SK-N-SH (cell line): Measurements from ENCODE around the gene VPS16. TPM values are rescaled to one million over a fixed set of nuclear protein-coding genes. Genes with fewer than 3 reads are reported as not detected.

ENCODE experiments used
- CTCF ChIA-PET: fragments of 300-600, 350-600 bp; formaldehyde crosslinking; extraction: SDS; loops from one replicate; lab custom pipeline; 2021; lab: Yijun Ruan, JAX
- POLR2A ChIA-PET: fragments of 350-600 bp; sonication (Branson Sonifier 250); formaldehyde crosslinking; extraction: SDS; loops from one replicate; lab custom pipeline; 2020; ENCODE audit warnings: antibody characterized with exemption, inconsistent platforms; lab: Yijun Ruan, JAX
- DNase-seq: peaks from one replicate; pipeline ENCODE4 v3.0.0; 2012
- H2AFZ ChIP-seq: fragments of 200-600 bp; sonication (generic); 2 replicates; pipeline ENCODE4 v1.8.1; 2016; ENCODE audit warnings: antibody characterized with exemption, mild to moderate bottlenecking, low read depth
- H3F3A ChIP-seq: fragments of 200-600 bp; sonication (generic); replicated peaks from 2 replicates; pipeline ENCODE3; 2016; ENCODE audit warnings: antibody characterized with exemption, mild to moderate bottlenecking; ENCODE audit not compliant: insufficient read depth
- H3K27ac ChIP-seq, 2 experiments: fragments of 200-500 bp in 1 of 2; fragments of 200-600 bp in 1 of 2; sonication (Bioruptor generic) in 1 of 2; sonication (generic), shearing (Covaris generic) in 1 of 2; 2 replicates each; pipeline versions ENCODE4 v1.5.1 to v1.6.1; 2014 to 2016; ENCODE audit warnings: low read depth in 2 of 2, inconsistent platforms in 1 of 2, low read length in 1 of 2, mild to moderate bottlenecking in 1 of 2, mixed read lengths in 1 of 2
- H3K27me3 ChIP-seq: fragments of 200-600 bp; sonication (generic), shearing (Covaris generic); 2 replicates; pipeline ENCODE4 v1.6.1; 2016; ENCODE audit warnings: mixed run types; ENCODE audit not compliant: insufficient read depth
- H3K36me3 ChIP-seq, 2 experiments: fragments of 200-500 bp in 1 of 2; fragments of 200-600 bp in 1 of 2; sonication (Bioruptor generic) in 1 of 2; sonication (generic) in 1 of 2; replicated peaks in 1 of 2; 2 replicates each; pipeline versions ENCODE3 to v1.5.1; 2014 to 2016; ENCODE audit warnings: low read length in 1 of 2, mild to moderate bottlenecking in 1 of 2; ENCODE audit not compliant: insufficient read depth in 2 of 2, control insufficient read depth in 1 of 2
- H3K4me1 ChIP-seq, 2 experiments: fragments of 200-500 bp in 1 of 2; fragments of 200-600 bp in 1 of 2; sonication (Bioruptor generic) in 1 of 2; sonication (generic), shearing (Covaris generic) in 1 of 2; 2 replicates each; pipeline versions ENCODE4 v1.5.1 to v1.6.1; 2014 to 2016; ENCODE audit warnings: low read depth in 1 of 2, low read length in 1 of 2, mixed run types in 1 of 2; ENCODE audit not compliant: insufficient read depth in 2 of 2, control insufficient read depth in 1 of 2
- H3K4me2 ChIP-seq: fragments of 200-600 bp; sonication (generic), shearing (Covaris generic); 2 replicates; pipeline ENCODE4 v1.6.1; 2017; ENCODE audit warnings: mixed run types
- H3K4me3 ChIP-seq, 2 experiments: fragments of 200-500 bp in 1 of 2; fragments of 200-600 bp in 1 of 2; sonication (Bioruptor generic) in 1 of 2; sonication (generic), shearing (Covaris generic) in 1 of 2; 2 replicates each; pipeline versions ENCODE4 v1.5.1 to v1.8.1; 2014 to 2016; ENCODE audit warnings: low read depth in 2 of 2, inconsistent platforms in 1 of 2, low read length in 1 of 2, mild to moderate bottlenecking in 1 of 2, mixed read lengths in 1 of 2, moderate library complexity in 1 of 2
- H3K79me2 ChIP-seq: fragments of 200-600 bp; sonication (generic); 2 replicates; pipeline ENCODE4 v1.8.1; 2017; ENCODE audit warnings: mild to moderate bottlenecking; ENCODE audit not compliant: insufficient read depth
- H3K9ac ChIP-seq: fragments of 200-600 bp; sonication (generic); 2 replicates; pipeline ENCODE4 v1.6.1; 2017; ENCODE audit warnings: mixed run types
- H3K9me2 ChIP-seq: fragments of 200-600 bp; sonication (generic); 2 replicates; pipeline ENCODE4 v1.6.1; 2017; ENCODE audit warnings: mixed run types
- H3K9me3 ChIP-seq: fragments of 200-600 bp; sonication (generic); 2 replicates; pipeline ENCODE4 v1.6.1; 2017; ENCODE audit warnings: mixed run types, mild to moderate bottlenecking, moderate library complexity
- H4K20me1 ChIP-seq: fragments of 200-600 bp; sonication (generic); 2 replicates; pipeline ENCODE4 v1.6.1; 2017; ENCODE audit warnings: mild to moderate bottlenecking, mixed run types; ENCODE audit not compliant: insufficient read depth
- FOSL2 ChIP-seq: IDR thresholded peaks from 2 replicates; pipeline ENCODE4 v1.4.0; 2012; ENCODE audit warnings: low read depth, mild to moderate bottlenecking, moderate library complexity, borderline replicate concordance
- FOXM1 ChIP-seq: IDR thresholded peaks from 2 replicates; pipeline ENCODE4 v1.4.0; 2012; ENCODE audit warnings: low read depth, mild to moderate bottlenecking
- MXI1 ChIP-seq: IDR thresholded peaks from 2 replicates; pipeline ENCODE4 v1.6.1; 2012; ENCODE audit warnings: mild to moderate bottlenecking, low read depth, low read length, improper control_type of control experiment
- RAD21 ChIP-seq: IDR thresholded peaks from 2 replicates; pipeline ENCODE4 v1.6.1; 2012; ENCODE audit warnings: mild to moderate bottlenecking, low read length
- REST ChIP-seq: IDR thresholded peaks from 2 replicates; pipeline ENCODE4 v1.6.1; 2012; ENCODE audit warnings: mild to moderate bottlenecking, low read depth, low read length, moderate library complexity
- SIN3A ChIP-seq: IDR thresholded peaks from 2 replicates; pipeline ENCODE4 v1.6.1; 2012; ENCODE audit warnings: low read depth, mild to moderate bottlenecking, low read length, moderate library complexity, borderline replicate concordance
- USF1 ChIP-seq: IDR thresholded peaks from 2 replicates; pipeline ENCODE4 v1.4.0; 2012; ENCODE audit warnings: low read depth, borderline replicate concordance
- USF2 ChIP-seq: fragments of 150-350 bp; IDR thresholded peaks from 2 replicates; pipeline ENCODE4 v1.6.1; 2017; ENCODE audit warnings: antibody characterized with exemption, low read length, low read depth, borderline replicate concordance
- YY1 ChIP-seq: IDR thresholded peaks from 2 replicates; pipeline ENCODE4 v1.4.0; 2012; ENCODE audit warnings: low read depth, mild to moderate bottlenecking
- WGBS: methylation state at CpG from one replicate; pipeline ENCODE4 v1.1.6; 2017; ENCODE audit warnings: low lambda C conversion rate; 5-methylcytosine and 5-hydroxymethylcytosine counted together
- polyA plus RNA-seq, 3 experiments: library from polyadenylated mRNA; depleted of rRNA; stranded (reverse); fragments of >200 nt; gene quantifications; 2 replicates each; pipeline ENCODE4 v1.2.3, GENCODE V29; 2012

The VPS16 gene
- polyA plus RNA-seq, 1 of the 3 experiments (the other 2 are of a cell fraction): 62.0 TPM

GRCh38 chr20:2794866-2795447 is 45.6 kb upstream of the VPS16 start (continued):
- no peak for TF ChIP-seq REST
- no peak for TF ChIP-seq FOSL2
- TF ChIP-seq YY1: no peak
- TF ChIP-seq MXI1: no peak
- TF ChIP-seq USF1: no peak
- no peak for TF ChIP-seq USF2
- TF ChIP-seq FOXM1: no peak

GRCh38 chr20:2795451-2795850 is 45.1 kb upstream of the VPS16 start:
- no peak for DNase-seq
- Histone ChIP-seq H3K4me1 (peaks cover 0 to 8% of the 10 kb centered on the region in 2 experiments; a peak in 1 of 4 replicates), H2AFZ (no peak overlapping the region), H3K9ac (no peak overlapping the region), H3K9me2 (no peaks in the 10 kb centered on the region), H3K36me3 (peaks cover 0 to 19% of the 10 kb centered on the region in 2 experiments), H3K9me3 (no peaks in the 10 kb centered on the region), H3K4me2 (no peak overlapping the region), H3K27me3 (no peaks in the 10 kb centered on the region), H3K4me3 (no peak overlapping the region), H3F3A (no peaks in the 10 kb centered on the region), H4K20me1 (no peaks in the 10 kb centered on the region), H3K27ac (no peak overlapping the region; a peak in 1 of 4 replicates), H3K79me2 (no peaks in the 10 kb centered on the region)
- ChIA-PET POLR2A (no interaction called here), CTCF (interaction anchor here (1.2 to 3.3 kb wide), 2 partner anchors 77 to 205 kb away, joined by 4 to 9 read pairs; no protein-coding TSS in a partner anchor)
- no peak for TF ChIP-seq USF2
- TF ChIP-seq MXI1: no peak
- TF ChIP-seq RAD21: no peak
- TF ChIP-seq SIN3A: no peak
- WGBS: 77% methylated on average over 18 of the region's 24 CpGs
